Natural killer cell (primary cell): ENCODE data around the gene PDE10A. TPM values are rescaled to one million over a fixed set of nuclear protein-coding genes. Genes with fewer than 3 reads are reported as not detected.
"Not testable (repeated sequence)": the region's sequence is repeated elsewhere in the genome, so short reads cannot be mapped to it uniquely, and the experiment has no call there.

Experiments used
- ATAC-seq, 3 donors: fragments of 150-1000 bp in 2 of 3; fragments of 200-7000 bp in 1 of 3; cut with Tn5 transposase; 1 replicate in 1 of 3; 2 replicates in 2 of 3; pipeline ENCODE4 v1.10.0; 2021; ENCODE audit warnings: mild to moderate bottlenecking in 2 of 3, moderate library complexity in 2 of 3
- DNase-seq, 2 donors: peaks; one replicate each; pipeline versions ENCODE4 v3.0.0 to v3.0.0-alpha.2; 2013 to 2021; ENCODE audit warnings: mixed read lengths in 1 of 2
- H3K27ac ChIP-seq: one replicate; pipeline ENCODE4 v1.5.1; 2013; ENCODE audit warnings: mild to moderate bottlenecking, low read length
- H3K27me3 ChIP-seq: one replicate; pipeline ENCODE4 v1.6.1; 2013; ENCODE audit warnings: low read length; ENCODE audit not compliant: control insufficient read depth, insufficient read depth
- H3K36me3 ChIP-seq: one replicate; pipeline ENCODE4 v1.6.1; 2013; ENCODE audit warnings: low read length; ENCODE audit not compliant: control insufficient read depth, insufficient read depth
- H3K4me1 ChIP-seq: one replicate; pipeline ENCODE4 v1.6.1; 2013; ENCODE audit warnings: low read length; ENCODE audit not compliant: control insufficient read depth, insufficient read depth
- H3K4me3 ChIP-seq: one replicate; pipeline ENCODE4 v1.5.1; 2013; ENCODE audit warnings: low read length
- H3K9me3 ChIP-seq: one replicate; pipeline ENCODE4 v1.6.1; 2013; ENCODE audit warnings: low read length; ENCODE audit not compliant: control insufficient read depth, insufficient read depth
- H3K27ac Mint-ChIP-seq, 2 donors: one replicate each; pipeline ENCODE4 v1.8.0; 2022; ENCODE audit warnings: mild to moderate bottlenecking in 2 of 2, mixed read lengths in 2 of 2, moderate library complexity in 1 of 2
- H3K27me3 Mint-ChIP-seq, 2 donors: one replicate each; pipeline ENCODE4 v1.8.0; 2022; ENCODE audit warnings: low read depth in 2 of 2, mixed read lengths in 2 of 2
- H3K36me3 Mint-ChIP-seq: one replicate; pipeline ENCODE4 v1.8.0; 2022; ENCODE audit warnings: mixed read lengths
- H3K4me1 Mint-ChIP-seq, 2 donors: one replicate each; pipeline ENCODE4 v1.8.0; 2022; ENCODE audit warnings: mixed read lengths in 2 of 2
- H3K4me3 Mint-ChIP-seq: one replicate; pipeline ENCODE4 v1.8.0; 2022; ENCODE audit warnings: mild to moderate bottlenecking, moderate library complexity, mixed read lengths
- H3K9me3 Mint-ChIP-seq, 2 donors: one replicate each; pipeline ENCODE4 v1.8.0; 2022; ENCODE audit warnings: mixed read lengths in 2 of 2
- CTCF ChIP-seq: fragments of 200-600 bp; IDR thresholded peaks from one replicate; pipeline ENCODE4 v1.8.0; 2022; ENCODE audit warnings: antibody characterized with exemption
- WGBS: methylation state at CpG from one replicate; pipeline ENCODE4 v1.1.7; 2013; ENCODE audit warnings: missing lambda C conversion rate; ENCODE audit not compliant: insufficient coverage; 5-methylcytosine and 5-hydroxymethylcytosine counted together
- intact Hi-C: fragments of 100-400 bp; cut with micrococcal nuclease; formaldehyde crosslinking; loops from one replicate; pipeline ENCODE4 v1.14.2; 2022
- total RNA-seq, 4 donors: library from RNA; stranded (reverse); fragments of 120-200 nt in 1 of 4; gene quantifications; one replicate each; pipeline versions ENCODE4 v1.2.3 to v1.2.4, GENCODE V29; 2013 to 2022

PDE10A gene
- total RNA-seq, 3 donors from 2014 or later (not counting 1 experiment from before 2014, with no cell fraction given), result not detected

GRCh38 chr6:165511807-165512206, 151.2 kb downstream of the PDE10A start:
- Histone ChIP-seq H3K4me1 (no peaks in the 10 kb centered on the region), H3K36me3 (no peaks in the 10 kb centered on the region), H3K9me3 (no peaks in the 10 kb centered on the region), H3K27me3 (no peaks in the 10 kb centered on the region), H3K4me3 (no peak overlapping the region), H3K27ac (no peak overlapping the region)
- H3K27ac Mint-ChIP-seq, result no peak overlapping the region
- H3K27me3 Mint-ChIP-seq, result no peaks in the 10 kb centered on the region
- H3K4me3 Mint-ChIP-seq, result no peak overlapping the region
- H3K36me3 Mint-ChIP-seq, result no peaks in the 10 kb centered on the region
- H3K4me1 Mint-ChIP-seq, result no peaks in the 10 kb centered on the region
- intact Hi-C loops, result no loop called here
- H3K9me3 Mint-ChIP-seq, result peaks cover 9 to 11% of the 10 kb centered on the region in 2 donors
- TF ChIP-seq CTCF, result no peak
- DNase-seq, result no peak
- ATAC-seq, result no peak

GRCh38 chr6:165508321-165508869, 154.6 kb downstream of the PDE10A start:
- Histone ChIP-seq H3K27me3 (no peaks in the 10 kb centered on the region), H3K4me1 (no peaks in the 10 kb centered on the region), H3K27ac (no peak overlapping the region), H3K4me3 (no peak overlapping the region), H3K9me3 (no peaks in the 10 kb centered on the region), H3K36me3 (no peaks in the 10 kb centered on the region)
- no peak for TF ChIP-seq CTCF
- ATAC-seq (no peak), DNase-seq (no peak)
- H3K36me3 Mint-ChIP-seq, result no peaks in the 10 kb centered on the region
- 50% methylated on average over 1 of the region's 2 CpGs for WGBS
- intact Hi-C loops, result no loop called here
- no peaks in the 10 kb centered on the region for H3K27me3 Mint-ChIP-seq
- peaks cover 4 to 6% of the 10 kb centered on the region in 2 donors for H3K9me3 Mint-ChIP-seq
- H3K4me1 Mint-ChIP-seq, result no peaks in the 10 kb centered on the region
- no peak overlapping the region for H3K4me3 Mint-ChIP-seq
- no peak overlapping the region for H3K27ac Mint-ChIP-seq

GRCh38 chr6:165506657-165507056, 156.4 kb downstream of the PDE10A start:
- Histone ChIP-seq H3K27me3 (no peaks in the 10 kb centered on the region), H3K36me3 (no peaks in the 10 kb centered on the region), H3K4me3 (no peak overlapping the region), H3K4me1 (no peaks in the 10 kb centered on the region), H3K9me3 (no peaks in the 10 kb centered on the region), H3K27ac (no peak overlapping the region)
- H3K36me3 Mint-ChIP-seq, result no peaks in the 10 kb centered on the region
- intact Hi-C loops, result no loop called here
- no peak overlapping the region for H3K4me3 Mint-ChIP-seq
- ATAC-seq (no peak), DNase-seq (no peak)
- WGBS, result 68% methylated on average over 2 of the region's 2 CpGs
- H3K27me3 Mint-ChIP-seq, result no peaks in the 10 kb centered on the region
- H3K9me3 Mint-ChIP-seq, result peaks cover 4% of the 10 kb centered on the region in 2 donors
- no peaks in the 10 kb centered on the region for H3K4me1 Mint-ChIP-seq
- no peak for TF ChIP-seq CTCF
- no peak overlapping the region for H3K27ac Mint-ChIP-seq

GRCh38 chr6:165500214-165500907, 162.7 kb downstream of the PDE10A start:
- 97% methylated on average over 5 of the region's 6 CpGs for WGBS
- ATAC-seq, H3K4me3 Mint-ChIP-seq: not testable (repeated sequence)

More at GRCh38 chr6:165500214-165500907, 162.7 kb downstream of the PDE10A start:
- H3K27me3 ChIP-seq, intact Hi-C loops, H3K4me3 ChIP-seq, H3K4me1 Mint-ChIP-seq, H3K27me3 Mint-ChIP-seq, H3K36me3 ChIP-seq, H3K4me1 ChIP-seq, H3K27ac Mint-ChIP-seq, H3K9me3 ChIP-seq, DNase-seq, H3K27ac ChIP-seq, H3K36me3 Mint-ChIP-seq: not testable (repeated sequence)
- H3K9me3 Mint-ChIP-seq, result peaks cover 2 to 11% of the 10 kb centered on the region in 2 donors
